ENCODE measurements around the gene ATP10A.

DNA sequence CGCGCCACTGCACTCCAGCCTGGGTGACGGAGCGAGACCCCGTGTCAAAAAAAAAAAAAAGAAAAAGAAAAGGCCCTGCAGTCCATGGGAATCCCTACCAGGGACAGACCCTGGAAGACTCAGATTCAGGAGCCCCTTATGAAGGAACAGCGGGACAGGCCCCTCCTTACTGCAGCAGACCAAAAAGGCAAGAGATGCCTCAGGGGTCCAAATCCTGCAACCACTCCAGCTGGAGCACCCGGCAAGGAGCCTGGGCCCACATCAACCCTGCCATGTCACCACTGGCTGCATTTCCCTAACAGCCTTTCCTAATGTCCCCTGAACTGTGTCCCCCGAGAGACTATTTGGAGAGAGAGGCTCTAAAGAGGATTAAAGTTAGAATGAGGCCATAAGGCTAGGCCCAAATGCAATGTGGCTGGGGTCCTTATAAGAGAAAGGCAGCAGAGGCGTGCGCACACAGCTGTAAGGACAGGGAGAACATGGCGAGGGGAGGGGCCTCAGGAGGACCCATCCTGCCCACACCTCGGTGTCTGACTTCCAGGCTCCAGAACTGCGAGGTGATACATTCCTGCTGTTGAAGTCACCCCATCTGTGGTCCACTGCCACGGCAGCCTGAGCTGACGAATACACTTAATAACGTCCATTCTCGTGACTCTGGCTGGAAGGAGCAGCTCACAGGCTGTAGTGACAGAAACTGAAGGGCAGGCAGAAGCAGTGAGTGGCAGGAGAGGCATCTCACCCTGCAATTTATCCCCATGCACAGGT lies 78.1 kb downstream of the ATP10A start:
- TF ChIP-seq POLR2AphosphoS5 (IDR thresholded peaks at IDR 0.05): no peak
- no peak for TF ChIP-seq MXI1 (conservative IDR thresholded peaks at IDR 0.05; ENCODE audit: poor library complexity, severe bottlenecking)
- TF ChIP-seq, protein P1, sequence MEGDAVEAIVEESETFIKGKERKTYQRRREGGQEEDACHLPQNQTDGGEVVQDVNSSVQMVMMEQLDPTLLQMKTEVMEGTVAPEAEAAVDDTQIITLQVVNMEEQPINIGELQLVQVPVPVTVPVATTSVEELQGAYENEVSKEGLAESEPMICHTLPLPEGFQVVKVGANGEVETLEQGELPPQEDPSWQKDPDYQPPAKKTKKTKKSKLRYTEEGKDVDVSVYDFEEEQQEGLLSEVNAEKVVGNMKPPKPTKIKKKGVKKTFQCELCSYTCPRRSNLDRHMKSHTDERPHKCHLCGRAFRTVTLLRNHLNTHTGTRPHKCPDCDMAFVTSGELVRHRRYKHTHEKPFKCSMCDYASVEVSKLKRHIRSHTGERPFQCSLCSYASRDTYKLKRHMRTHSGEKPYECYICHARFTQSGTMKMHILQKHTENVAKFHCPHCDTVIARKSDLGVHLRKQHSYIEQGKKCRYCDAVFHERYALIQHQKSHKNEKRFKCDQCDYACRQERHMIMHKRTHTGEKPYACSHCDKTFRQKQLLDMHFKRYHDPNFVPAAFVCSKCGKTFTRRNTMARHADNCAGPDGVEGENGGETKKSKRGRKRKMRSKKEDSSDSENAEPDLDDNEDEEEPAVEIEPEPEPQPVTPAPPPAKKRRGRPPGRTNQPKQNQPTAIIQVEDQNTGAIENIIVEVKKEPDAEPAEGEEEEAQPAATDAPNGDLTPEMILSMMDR (IDR thresholded peaks at IDR 0.05; ENCODE audit: poor library complexity, severe bottlenecking): no peak
- no peak for TF ChIP-seq EZH2 (IDR thresholded peaks at IDR 0.05; ENCODE audit: borderline replicate concordance, insufficient read depth, low read length, poor library complexity, severe bottlenecking)
- TF ChIP-seq, protein P2, sequence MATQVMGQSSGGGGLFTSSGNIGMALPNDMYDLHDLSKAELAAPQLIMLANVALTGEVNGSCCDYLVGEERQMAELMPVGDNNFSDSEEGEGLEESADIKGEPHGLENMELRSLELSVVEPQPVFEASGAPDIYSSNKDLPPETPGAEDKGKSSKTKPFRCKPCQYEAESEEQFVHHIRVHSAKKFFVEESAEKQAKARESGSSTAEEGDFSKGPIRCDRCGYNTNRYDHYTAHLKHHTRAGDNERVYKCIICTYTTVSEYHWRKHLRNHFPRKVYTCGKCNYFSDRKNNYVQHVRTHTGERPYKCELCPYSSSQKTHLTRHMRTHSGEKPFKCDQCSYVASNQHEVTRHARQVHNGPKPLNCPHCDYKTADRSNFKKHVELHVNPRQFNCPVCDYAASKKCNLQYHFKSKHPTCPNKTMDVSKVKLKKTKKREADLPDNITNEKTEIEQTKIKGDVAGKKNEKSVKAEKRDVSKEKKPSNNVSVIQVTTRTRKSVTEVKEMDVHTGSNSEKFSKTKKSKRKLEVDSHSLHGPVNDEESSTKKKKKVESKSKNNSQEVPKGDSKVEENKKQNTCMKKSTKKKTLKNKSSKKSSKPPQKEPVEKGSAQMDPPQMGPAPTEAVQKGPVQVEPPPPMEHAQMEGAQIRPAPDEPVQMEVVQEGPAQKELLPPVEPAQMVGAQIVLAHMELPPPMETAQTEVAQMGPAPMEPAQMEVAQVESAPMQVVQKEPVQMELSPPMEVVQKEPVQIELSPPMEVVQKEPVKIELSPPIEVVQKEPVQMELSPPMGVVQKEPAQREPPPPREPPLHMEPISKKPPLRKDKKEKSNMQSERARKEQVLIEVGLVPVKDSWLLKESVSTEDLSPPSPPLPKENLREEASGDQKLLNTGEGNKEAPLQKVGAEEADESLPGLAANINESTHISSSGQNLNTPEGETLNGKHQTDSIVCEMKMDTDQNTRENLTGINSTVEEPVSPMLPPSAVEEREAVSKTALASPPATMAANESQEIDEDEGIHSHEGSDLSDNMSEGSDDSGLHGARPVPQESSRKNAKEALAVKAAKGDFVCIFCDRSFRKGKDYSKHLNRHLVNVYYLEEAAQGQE (IDR thresholded peaks at IDR 0.05; ENCODE audit: borderline replicate concordance): no peak
- TF ChIP-seq EP300 (conservative IDR thresholded peaks at IDR 0.05; ENCODE audit: poor library complexity, severe bottlenecking): no peak
- TF ChIP-seq TAF1 (IDR thresholded peaks at IDR 0.05; ENCODE audit: low read depth): no peak

All from neural cell (in vitro differentiated cells).